Measurements from ENCODE around the gene CD40. TPM values are rescaled to one million over a fixed set of nuclear protein-coding genes. Genes with fewer than 3 reads are reported as not detected.
A peak's percentile ranks its signal among the peaks of the same experiment; 100 is the strongest.

The CD40 gene
- total and polyA plus RNA-seq, 2 of the 8 experiments (the other 6 are each of a cell fraction or from before 2014, with no cell fraction given): 14.5 to 18.8 TPM

GRCh38 chr20:46070215-46070900 lies 47.8 kb upstream of the CD40 start:
- Histone ChIP-seq H4K91ac (replicated peaks; ENCODE audit: insufficient read length, low read length) (no peak overlapping the region), H3K36me3 (ENCODE audit: control insufficient read depth in 2 of 4, insufficient read depth in 4 of 4, low read length in 3 of 4) (peaks cover 10 to 50% (median 30%) of the 10 kb centered on the region in 4 experiments), H3K4me3 (ENCODE audit: extremely low read depth in 1 of 4, insufficient read depth in 2 of 4, low read depth in 3 of 4, low read length in 4 of 4) (no peak overlapping the region), H3K27ac (ENCODE audit: low read depth, low read length) (no peak overlapping the region), H3K18ac (ENCODE audit: extremely low read depth, low read length) (no peak overlapping the region), H2BK12ac (ENCODE audit: low read depth, low read length) (no peak overlapping the region), H3K4ac (replicated peaks; ENCODE audit: insufficient read length, low read depth, low read length) (no peak overlapping the region), H2AFZ (ENCODE audit: low read length) (no peak overlapping the region), H2BK15ac (ENCODE audit: low read length) (no peak overlapping the region), H3K9ac (replicated peaks in 1 of 4; ENCODE audit: extremely low read depth in 1 of 4, low read depth in 3 of 4, low read length in 3 of 4) (no peak overlapping the region), H3K27me3 (replicated peaks in 1 of 4; ENCODE audit: control insufficient read depth in 3 of 4, extremely low read depth in 1 of 4, insufficient read depth in 3 of 4, low read length in 3 of 4) (no peaks in the 10 kb centered on the region), H3K23ac (ENCODE audit: insufficient read length) (no peak overlapping the region), H2BK20ac (ENCODE audit: low read length) (no peak overlapping the region), H4K20me1 (replicated peaks in 1 of 2; ENCODE audit: control insufficient read depth in 1 of 2, insufficient read depth in 2 of 2, low read length in 2 of 2) (peaks cover 3 to 11% of the 10 kb centered on the region in 2 experiments), H3K23me2 (ENCODE audit: low read depth, low read length) (no peaks in the 10 kb centered on the region; the same call in 1 of the 2 replicates), H2BK5ac (ENCODE audit: low read depth, low read length) (no peak overlapping the region), H2BK120ac (replicated peaks; ENCODE audit: low read depth, low read length) (no peak overlapping the region), H3K4me1 (replicated peaks in 1 of 4; ENCODE audit: control insufficient read depth in 3 of 4, insufficient read depth in 4 of 4, low read length in 3 of 4) (peaks cover 4 to 14% (median 7%) of the 10 kb centered on the region in 4 experiments; a peak in 5 of 7 replicates), H3K56ac (replicated peaks; ENCODE audit: insufficient read length, low read depth, low read length) (no peak overlapping the region), H3K14ac (ENCODE audit: insufficient read length) (no peak overlapping the region), H3K79me1 (ENCODE audit: low read depth, low read length) (no peaks in the 10 kb centered on the region), H4K8ac (ENCODE audit: extremely low read depth, insufficient read depth, low read length) (no peak overlapping the region; the same call in 1 of the 2 replicates), H3K79me2 (ENCODE audit: control insufficient read depth in 1 of 2, insufficient read depth in 2 of 2, low read length in 2 of 2) (peaks cover 0 to 11% of the 10 kb centered on the region in 2 experiments; a peak in 1 of 4 replicates), H2AK5ac (ENCODE audit: low read depth, low read length) (no peak overlapping the region), H3K9me3 (ENCODE audit: insufficient read depth in 2 of 2, low read depth in 1 of 2, low read length in 1 of 2) (no peaks in the 10 kb centered on the region), H4K5ac (ENCODE audit: insufficient read length, low read depth, low read length) (no peak overlapping the region), H3K4me2 (ENCODE audit: insufficient read depth in 1 of 2, low read depth in 2 of 2, low read length in 2 of 2) (no peak overlapping the region)
- DNase-seq (ENCODE audit: low read depth in 1 of 2, low spot score in 2 of 2) (peak in 1 of 2 experiments; percentile 28), FAIRE-seq (no peak)
- WGBS, 2 experiments (ENCODE audit: extremely low coverage in 1 of 2, insufficient coverage in 1 of 2, insufficient read length in 1 of 2, insufficient replicate concordance in 2 of 2, low coverage in 1 of 2, low lambda C conversion rate in 2 of 2, missing lambda C conversion rate in 1 of 2): 90% methylated on average over 20 of the region's 20 CpGs; no CpG with 5 or more reads in 1 of the 2 experiments
- ChIA-PET POLR2A (ENCODE audit: partially characterized antibody) (interaction anchor here (0.8 to 2.0 kb wide), 4 partner anchors 10 to 14 kb away, joined by 3 to 4 read pairs (median 4); no protein-coding TSS in a partner anchor), CTCF (ENCODE audit: partially characterized antibody) (interaction anchor here (1.5 kb wide), 1 partner anchor 12 kb away, joined by 6 read pairs; no protein-coding TSS in a partner anchor)
- TF ChIP-seq HDAC6 (IDR thresholded peaks at IDR 0.05; ENCODE audit: low read depth, low read length) (no peak), BACH1 (IDR thresholded peaks at IDR 0.05; ENCODE audit: low read length) (peak; percentile 51)

All from H1 (cell line).